A549 (cell line): ENCODE results near the gene HS6ST3.
"Not testable (repeated sequence)": the region's sequence is repeated elsewhere in the genome, so short reads cannot be mapped to it uniquely, and the experiment has no call there.

Experiments used
- CTCF ChIP-seq: fragments of >200 bp; sonication (Bioruptor Twin); formaldehyde crosslinking; IDR thresholded peaks from 3 replicates; pipeline ENCODE4 v1.5.1; 2016
- EP300 ChIP-seq, 2 experiments: fragments of >200 bp; sonication (Bioruptor Twin); formaldehyde crosslinking; IDR thresholded peaks; 2 replicates in 1 of 2; 3 replicates in 1 of 2; pipeline ENCODE4 v1.6.1; 2016 to 2017
- MAZ ChIP-seq: fragments of 150-350 bp; IDR thresholded peaks from 2 replicates; pipeline ENCODE4 v1.6.1; 2014; ENCODE audit warnings: antibody characterized with exemption, low read depth, low read length, borderline replicate concordance
- MYC ChIP-seq: IDR thresholded peaks from 2 replicates; pipeline ENCODE4 v1.6.1; 2012; ENCODE audit warnings: mild to moderate bottlenecking, inconsistent platforms, low read length, improper control_type of control experiment, borderline replicate concordance
- POLR2AphosphoS2 ChIP-seq: conservative IDR thresholded peaks from 2 replicates; pipeline ENCODE4 v1.6.1; 2012; ENCODE audit warnings: low read length, improper control_type of control experiment, inconsistent platforms
- RCOR1 ChIP-seq: fragments of 150-350 bp; IDR thresholded peaks from 2 replicates; pipeline ENCODE4 v1.6.1; 2014; ENCODE audit warnings: antibody characterized with exemption, low read length, low read depth
- REST ChIP-seq: fragments of 200-600 bp; sonication (generic); IDR thresholded peaks from 2 replicates; pipeline ENCODE4 v1.6.1; 2016; ENCODE audit warnings: antibody characterized with exemption, mild to moderate bottlenecking, moderate library complexity

GRCh38 chr13:96051946-96052345 lies 38.0 kb upstream of the HS6ST3 start:
- not testable (repeated sequence) for TF ChIP-seq POLR2AphosphoS2; CTCF; MAZ; MYC; REST; EP300 (IDR thresholded peaks at IDR 0.05); RCOR1
